ENCODE data around the gene CPNE5. TPM values are rescaled to one million over a fixed set of nuclear protein-coding genes. Genes with fewer than 3 reads are reported as not detected.

Gene CPNE5
- total RNA-seq, 6 experiments from 2014 or later, result 0.12 to 0.84 (median 0.23) TPM

- 9% methylated on average over 2 of the region's 44 CpGs for WGBS (ENCODE audit: insufficient coverage, low coverage, low lambda C conversion rate, missing lambda C conversion rate)
- peak; percentile 17 to 48 (median 40) for ATAC-seq
- no peak overlapping the region for H3K27ac ChIP-seq
Measured at GRCh38 chr6:36840432-36841403, 1.5 kb upstream of the CPNE5 start.

GRCh38 chr6:36839749-36840431 is 646 bp upstream of the CPNE5 start:
- Histone ChIP-seq H3K27ac (no peak overlapping the region), H3K36me3 (no peaks in the 10 kb centered on the region), H3K4me3 (peak overlapping the region; percentile 16 to 46 (median 28)), H3K9me3 (no peaks in the 10 kb centered on the region), H3K4me1 (peaks cover 0 to 10% (median 0%) of the 10 kb centered on the region in 4 donors), H3K27me3 (no peaks in the 10 kb centered on the region)
- TF ChIP-seq POLR2A (IDR thresholded peaks at IDR 0.05) (no peak), CTCF (IDR thresholded peaks at IDR 0.05) (peak in 1 of 4 donors; percentile 18)
- WGBS (ENCODE audit: insufficient coverage, low coverage, low lambda C conversion rate, missing lambda C conversion rate), result 0% methylated on average over 10 of the region's 70 CpGs
- DNase-seq (peak in 1 of 3 donors; percentile 48), ATAC-seq (peak; percentile 27 to 62 (median 50))
- intact Hi-C loops (cut with DNase I), result loop anchor here (5.0 to 10.0 kb wide), 2 partner anchors 68 to 75 kb away; no protein-coding TSS in a partner anchor

More at GRCh38 chr6:36840432-36841403, 1.5 kb upstream of the CPNE5 start:
- H3K4me1 ChIP-seq, result peaks cover 0 to 10% (median 0%) of the 10 kb centered on the region in 4 donors
- peak overlapping the region in 2 of 3 donors; percentile 16 to 28 for H3K4me3 ChIP-seq
- TF ChIP-seq POLR2A (IDR thresholded peaks at IDR 0.05), result no peak
- no peak for TF ChIP-seq CTCF (IDR thresholded peaks at IDR 0.05)
- no peaks in the 10 kb centered on the region for H3K27me3 ChIP-seq
- no peaks in the 10 kb centered on the region for H3K9me3 ChIP-seq
- H3K36me3 ChIP-seq, result no peaks in the 10 kb centered on the region
- no peak for DNase-seq
- intact Hi-C loops (cut with DNase I), result loop anchor here (5.0 to 10.0 kb wide), 2 partner anchors 68 to 76 kb away; no protein-coding TSS in a partner anchor

- no peak overlapping the region for H3K27ac ChIP-seq
- no peaks in the 10 kb centered on the region for H3K36me3 ChIP-seq
- 93% methylated on average over 5 of the region's 6 CpGs for WGBS (ENCODE audit: insufficient coverage, low coverage, low lambda C conversion rate, missing lambda C conversion rate)
- intact Hi-C loops (cut with DNase I), result no loop called here
- DNase-seq, result no peak
- H3K4me3 ChIP-seq, result no peak overlapping the region
- ATAC-seq, result no peak
- no peaks in the 10 kb centered on the region for H3K9me3 ChIP-seq
- no peaks in the 10 kb centered on the region for H3K27me3 ChIP-seq
- peaks cover 0 to 10% (median 0%) of the 10 kb centered on the region in 4 donors for H3K4me1 ChIP-seq
- TF ChIP-seq CTCF (IDR thresholded peaks at IDR 0.05), result no peak
- no peak for TF ChIP-seq POLR2A (IDR thresholded peaks at IDR 0.05)
Measured at GRCh38 chr6:36837686-36838085, 1.6 kb downstream of the CPNE5 start.

- TF ChIP-seq POLR2A (IDR thresholded peaks at IDR 0.05) (no peak), CTCF (IDR thresholded peaks at IDR 0.05) (no peak)
Measured at GRCh38 chr6:36837022-36837339, 2.3 kb downstream of the CPNE5 start.

More at GRCh38 chr6:36837022-36837339, 2.3 kb downstream of the CPNE5 start:
- ATAC-seq (no peak), DNase-seq (no peak)
- H3K27ac ChIP-seq, result no peak overlapping the region
- intact Hi-C loops (cut with DNase I), result no loop called here
- H3K9me3 ChIP-seq, result no peaks in the 10 kb centered on the region
- H3K27me3 ChIP-seq, result no peaks in the 10 kb centered on the region
- no peak overlapping the region for H3K4me3 ChIP-seq
- no peaks in the 10 kb centered on the region for H3K36me3 ChIP-seq
- WGBS (ENCODE audit: insufficient coverage, low coverage, low lambda C conversion rate, missing lambda C conversion rate), result no CpG with 5 or more reads among the region's 2 CpGs
- H3K4me1 ChIP-seq, result peaks cover 0 to 10% (median 0%) of the 10 kb centered on the region in 4 donors
